HCT116 (cell line): ENCODE results near the gene SIVA1. TPM values are rescaled to one million over a fixed set of nuclear protein-coding genes. Genes with fewer than 3 reads are reported as not detected.

ENCODE experiments used
- ATAC-seq: fragments of 200-7000 bp; cut with Tn5 transposase; 2 replicates; pipeline ENCODE4 v1.9.1; 2020; ENCODE audit warnings: mild to moderate bottlenecking, moderate library complexity
- BruUV-seq: library from RNA; stranded (reverse); fragments of 400-500 nt; replicated peaks from 2 replicates; lab custom pipeline; 2021; lab: Mats Ljungman, UMichigan
- CTCF ChIA-PET: fragments of 300-600 bp; sonication (Branson Sonifier 250); formaldehyde crosslinking; loops from one replicate; lab custom pipeline; 2021; ENCODE audit warnings: antibody characterized with exemption; lab: Charles Lee
- POLR2A ChIA-PET: fragments of 300-600, 350-600 bp; sonication (Branson Sonifier 250); formaldehyde crosslinking; loops from one replicate; lab custom pipeline; 2021; ENCODE audit warnings: antibody characterized with exemption; lab: Charles Lee
- RAD21 ChIA-PET, 2 experiments: fragments of 300-600 bp; sonication (Branson Sonifier 250); formaldehyde crosslinking; loops; one replicate each; lab custom pipeline; 2023; ENCODE audit warnings: low total read pairs in 2 of 2; ENCODE audit not compliant: uncharacterized antibody in 2 of 2, unreplicated experiment in 2 of 2, low non-redundant PET in 1 of 2; lab: Charles Lee
- DNase-seq: peaks from one replicate; pipeline ENCODE4 v3.0.0-alpha.2; 2010; ENCODE audit warnings: low read depth, low spot score
- H2AFZ ChIP-seq: fragments of 200-600 bp; shearing (Covaris generic), sonication (generic); 2 replicates; pipeline ENCODE4 v1.6.1; 2017; ENCODE audit warnings: low read depth, mixed run types, mixed read lengths, antibody characterized with exemption, low read length; ENCODE audit not compliant: poor library complexity, severe bottlenecking
- H3K27ac ChIP-seq: 2 replicates; pipeline ENCODE4 v1.5.1; 2012; ENCODE audit warnings: low read depth, low read length
- H3K27me3 ChIP-seq: fragments of 200-600 bp; sonication (generic); 2 replicates; pipeline ENCODE4 v1.6.1; 2016; ENCODE audit warnings: mixed run types, low read length, mixed read lengths; ENCODE audit not compliant: insufficient read depth
- H3K36me3 ChIP-seq, 2 experiments: fragments of 200-500 bp in 1 of 2; fragments of 200-600 bp in 1 of 2; sonication (Bioruptor generic) in 1 of 2; sonication (generic) in 1 of 2; 2 replicates each; pipeline versions ENCODE4 v1.5.1 to v1.6.1; 2014 to 2016; ENCODE audit warnings: low read length in 2 of 2, inconsistent platforms in 1 of 2, mixed read lengths in 1 of 2, mixed run types in 1 of 2; ENCODE audit not compliant: insufficient read depth in 2 of 2, control insufficient read depth in 1 of 2
- H3K4me1 ChIP-seq, 2 experiments: fragments of 200-600 bp in 1 of 2; sonication (generic) in 1 of 2; 2 replicates each; pipeline versions ENCODE4 v1.5.1 to v1.6.1; 2012 to 2017; ENCODE audit warnings: low read length in 2 of 2, inconsistent platforms in 1 of 2, mild to moderate bottlenecking in 1 of 2, mixed read lengths in 1 of 2, mixed run types in 1 of 2, moderate library complexity in 1 of 2; ENCODE audit not compliant: insufficient read depth in 2 of 2, control insufficient read depth in 1 of 2
- H3K4me2 ChIP-seq: fragments of 200-600 bp; sonication (generic); 2 replicates; pipeline ENCODE4 v1.6.1; 2017; ENCODE audit warnings: mixed run types, low read length, mixed read lengths
- H3K4me3 ChIP-seq, 2 experiments: fragments of 200-600 bp in 1 of 2; sonication (generic) in 1 of 2; replicated peaks in 1 of 2; 2 replicates each; pipeline ENCODE4 v1.5.1; 2011 to 2016; ENCODE audit warnings: low read length in 2 of 2, control low read depth in 1 of 2, low read depth in 1 of 2, mild to moderate bottlenecking in 1 of 2, mixed read lengths in 1 of 2, mixed run types in 1 of 2
- H3K79me2 ChIP-seq: fragments of 200-600 bp; sonication (generic); 2 replicates; pipeline ENCODE4 v1.6.1; 2017; ENCODE audit warnings: mild to moderate bottlenecking, mixed run types, low read length, moderate library complexity, mixed read lengths; ENCODE audit not compliant: insufficient read depth
- H3K9ac ChIP-seq: fragments of 200-600 bp; sonication (generic); 2 replicates; pipeline ENCODE4 v1.6.1; 2016; ENCODE audit warnings: low read length, mixed read lengths
- H3K9me2 ChIP-seq: fragments of 200-600 bp; sonication (generic), shearing (Covaris generic); 2 replicates; pipeline ENCODE4 v1.6.1; 2017; ENCODE audit warnings: mixed run types, mild to moderate bottlenecking, moderate library complexity; ENCODE audit not compliant: insufficient read depth
- H3K9me3 ChIP-seq, 2 experiments: fragments of 200-500 bp in 1 of 2; fragments of 200-600 bp in 1 of 2; sonication (Bioruptor generic) in 1 of 2; sonication (generic) in 1 of 2; 2 replicates each; pipeline ENCODE4 v1.6.1; 2014 to 2017; ENCODE audit warnings: low read length in 2 of 2, mixed read lengths in 2 of 2, inconsistent platforms in 1 of 2, low read depth in 1 of 2, mild to moderate bottlenecking in 1 of 2, mixed run types in 1 of 2, moderate library complexity in 1 of 2; ENCODE audit not compliant: control insufficient read depth in 1 of 2, insufficient read depth in 1 of 2
- H4K20me1 ChIP-seq: fragments of 200-600 bp; sonication (generic), shearing (Covaris generic); 2 replicates; pipeline ENCODE4 v1.6.1; 2017; ENCODE audit warnings: mixed run types, mild to moderate bottlenecking, moderate library complexity; ENCODE audit not compliant: insufficient read depth
- ATF3 ChIP-seq: IDR thresholded peaks from 2 replicates; pipeline ENCODE4 v1.6.1; 2012
- CBX3 ChIP-seq: IDR thresholded peaks from 2 replicates; pipeline ENCODE4 v1.6.1; 2012; ENCODE audit warnings: low read depth
- CEBPB ChIP-seq: IDR thresholded peaks from 2 replicates; pipeline ENCODE4 v1.6.1; 2012; ENCODE audit warnings: low read depth
- ELF1 ChIP-seq: IDR thresholded peaks from 2 replicates; pipeline ENCODE4 v1.6.1; 2012; ENCODE audit warnings: low read depth, borderline replicate concordance
- EZH2 ChIP-seq: fragments of 200-600 bp; sonication (generic); IDR thresholded peaks from 2 replicates; pipeline ENCODE4 v1.6.1; 2017; ENCODE audit warnings: antibody characterized with exemption, mixed run types
- FOSL1 ChIP-seq: IDR thresholded peaks from 2 replicates; pipeline ENCODE4 v1.6.1; 2012; ENCODE audit warnings: low read depth
- JUND ChIP-seq: IDR thresholded peaks from 2 replicates; pipeline ENCODE4 v1.6.1; 2012
- POLR2A ChIP-seq: IDR thresholded peaks from 2 replicates; pipeline ENCODE4 v1.7.0; 2011; ENCODE audit warnings: borderline replicate concordance; ENCODE audit not compliant: insufficient read depth, insufficient read length; ENCODE audit errors: extremely low read depth
- RAD21 ChIP-seq: IDR thresholded peaks from 2 replicates; pipeline ENCODE4 v1.6.1; 2012; ENCODE audit warnings: low read depth, mild to moderate bottlenecking
- YY1 ChIP-seq: IDR thresholded peaks from 2 replicates; pipeline ENCODE4 v1.6.1; 2011; ENCODE audit warnings: low read length, low read depth, moderate library complexity, mild to moderate bottlenecking; ENCODE audit not compliant: insufficient replicate concordance; ENCODE audit errors: extremely low read depth
- ZFX ChIP-seq: fragments of 450-650 bp; IDR thresholded peaks from 2 replicates; pipeline ENCODE4 v1.6.1; 2017
- intact Hi-C: fragments of 100-400 bp; cut with micrococcal nuclease; formaldehyde crosslinking; loops from 2 replicates; pipeline ENCODE4 v1.10.0; 2022
- total RNA-seq: library from RNA; stranded (reverse); gene quantifications from one replicate; pipeline ENCODE4 v1.2.1, GENCODE V29; 2021; ENCODE audit not compliant: unreplicated experiment
- TF ChIP-seq, protein P1 (sequence below): IDR thresholded peaks from 2 replicates; pipeline ENCODE4 v1.6.1; 2011; ENCODE audit warnings: mild to moderate bottlenecking, low read length, moderate library complexity; ENCODE audit not compliant: insufficient replicate concordance; ENCODE audit errors: extremely low read depth
- TF ChIP-seq, protein P2 (sequence below), 3 experiments: fragments of 200-600 bp in 1 of 3; sonication (generic) in 1 of 3; IDR thresholded peaks in 2 of 3; conservative IDR thresholded peaks in 1 of 3; 2 replicates each; pipeline ENCODE4 v1.5.1; 2012 to 2017; ENCODE audit warnings: low read depth in 2 of 3, low read length in 2 of 3, antibody characterized with exemption in 1 of 3, borderline replicate concordance in 1 of 3, control low read depth in 1 of 3, mild to moderate bottlenecking in 1 of 3, mixed read lengths in 1 of 3, mixed run types in 1 of 3, moderate library complexity in 1 of 3; ENCODE audit not compliant: insufficient read depth in 1 of 3

Gene SIVA1
- total RNA-seq, 1 experiment from 2014 or later, result 141 TPM

DNA sequence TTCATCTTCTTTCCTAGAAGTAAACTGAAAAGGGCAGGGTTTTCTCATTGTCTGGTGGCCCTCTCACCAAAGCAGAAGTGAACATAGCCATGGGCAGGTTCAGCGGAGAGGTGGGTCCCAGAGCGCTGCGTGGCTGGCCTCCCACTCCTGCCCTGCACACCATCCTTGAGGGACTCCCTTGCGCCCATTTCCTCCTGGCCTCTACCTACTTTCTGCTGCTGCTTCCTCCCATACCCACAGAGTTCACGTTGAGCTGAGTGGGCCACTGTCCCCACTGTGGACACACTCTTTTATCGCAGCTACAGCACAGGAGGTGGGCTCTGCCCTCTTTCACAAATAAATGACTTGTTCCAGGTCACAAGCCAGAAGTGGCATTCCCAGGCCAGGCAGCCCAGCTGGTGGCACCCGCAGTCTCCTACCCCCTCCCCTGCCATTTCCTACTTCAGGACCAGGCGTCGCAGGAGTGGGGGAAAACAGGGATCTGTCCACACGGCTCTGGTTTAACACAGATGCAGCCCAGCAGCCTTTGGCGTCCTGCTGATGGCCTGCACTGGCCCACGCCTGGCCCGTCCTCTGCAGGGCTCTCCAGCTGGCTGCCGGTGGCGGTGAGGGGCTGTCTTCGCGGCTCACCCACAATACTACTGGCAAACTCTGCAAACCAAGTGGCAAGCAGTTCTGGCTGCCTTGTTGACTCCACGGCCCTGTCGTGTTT is 4.9 kb downstream of the SIVA1 start:
- peaks cover 21 to 22% of the 10 kb centered on the region in 2 experiments; a peak in 3 of 4 replicates for H3K36me3 ChIP-seq
- no peak overlapping the region for H2AFZ ChIP-seq
- ATAC-seq, result no peak
- DNase-seq, result no peak
- no peaks in the 10 kb centered on the region for H4K20me1 ChIP-seq
- H3K9me2 ChIP-seq, result no peaks in the 10 kb centered on the region
- H3K79me2 ChIP-seq, result peaks cover 53% of the 10 kb centered on the region
- TF ChIP-seq JUND (no peak), RAD21 (no peak), CEBPB (no peak), EZH2 (no peak), ATF3 (no peak), ELF1 (no peak), CBX3 (no peak), YY1 (no peak), ZFX (no peak), POLR2A (no peak), FOSL1 (no peak)
- TF ChIP-seq, protein P1, sequence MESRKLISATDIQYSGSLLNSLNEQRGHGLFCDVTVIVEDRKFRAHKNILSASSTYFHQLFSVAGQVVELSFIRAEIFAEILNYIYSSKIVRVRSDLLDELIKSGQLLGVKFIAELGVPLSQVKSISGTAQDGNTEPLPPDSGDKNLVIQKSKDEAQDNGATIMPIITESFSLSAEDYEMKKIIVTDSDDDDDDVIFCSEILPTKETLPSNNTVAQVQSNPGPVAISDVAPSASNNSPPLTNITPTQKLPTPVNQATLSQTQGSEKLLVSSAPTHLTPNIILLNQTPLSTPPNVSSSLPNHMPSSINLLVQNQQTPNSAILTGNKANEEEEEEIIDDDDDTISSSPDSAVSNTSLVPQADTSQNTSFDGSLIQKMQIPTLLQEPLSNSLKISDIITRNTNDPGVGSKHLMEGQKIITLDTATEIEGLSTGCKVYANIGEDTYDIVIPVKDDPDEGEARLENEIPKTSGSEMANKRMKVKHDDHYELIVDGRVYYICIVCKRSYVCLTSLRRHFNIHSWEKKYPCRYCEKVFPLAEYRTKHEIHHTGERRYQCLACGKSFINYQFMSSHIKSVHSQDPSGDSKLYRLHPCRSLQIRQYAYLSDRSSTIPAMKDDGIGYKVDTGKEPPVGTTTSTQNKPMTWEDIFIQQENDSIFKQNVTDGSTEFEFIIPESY, result no peak
- TF ChIP-seq, protein P2, sequence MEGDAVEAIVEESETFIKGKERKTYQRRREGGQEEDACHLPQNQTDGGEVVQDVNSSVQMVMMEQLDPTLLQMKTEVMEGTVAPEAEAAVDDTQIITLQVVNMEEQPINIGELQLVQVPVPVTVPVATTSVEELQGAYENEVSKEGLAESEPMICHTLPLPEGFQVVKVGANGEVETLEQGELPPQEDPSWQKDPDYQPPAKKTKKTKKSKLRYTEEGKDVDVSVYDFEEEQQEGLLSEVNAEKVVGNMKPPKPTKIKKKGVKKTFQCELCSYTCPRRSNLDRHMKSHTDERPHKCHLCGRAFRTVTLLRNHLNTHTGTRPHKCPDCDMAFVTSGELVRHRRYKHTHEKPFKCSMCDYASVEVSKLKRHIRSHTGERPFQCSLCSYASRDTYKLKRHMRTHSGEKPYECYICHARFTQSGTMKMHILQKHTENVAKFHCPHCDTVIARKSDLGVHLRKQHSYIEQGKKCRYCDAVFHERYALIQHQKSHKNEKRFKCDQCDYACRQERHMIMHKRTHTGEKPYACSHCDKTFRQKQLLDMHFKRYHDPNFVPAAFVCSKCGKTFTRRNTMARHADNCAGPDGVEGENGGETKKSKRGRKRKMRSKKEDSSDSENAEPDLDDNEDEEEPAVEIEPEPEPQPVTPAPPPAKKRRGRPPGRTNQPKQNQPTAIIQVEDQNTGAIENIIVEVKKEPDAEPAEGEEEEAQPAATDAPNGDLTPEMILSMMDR (IDR thresholded peaks at IDR 0.05 in 2 of 3, conservative IDR thresholded peaks at IDR 0.05 in 1 of 3; ENCODE audit: borderline replicate concordance in 1 of 3, insufficient read depth in 1 of 3, low read depth in 2 of 3, low read length in 2 of 3), result no peak
- intact Hi-C loops, result no loop called here
- CTCF ChIA-PET, result no interaction called here
- RAD21 ChIA-PET, result no interaction called here
- no peak overlapping the region for H3K4me3 ChIP-seq
- H3K27me3 ChIP-seq, result no peaks in the 10 kb centered on the region
- H3K27ac ChIP-seq, result no peak overlapping the region
- no peak overlapping the region for H3K9ac ChIP-seq
- no peaks in the 10 kb centered on the region for H3K9me3 ChIP-seq
- no TSS peak for BruUV-seq
- POLR2A ChIA-PET, result no interaction called here
- peaks cover 9 to 12% of the 10 kb centered on the region in 2 experiments for H3K4me1 ChIP-seq
- H3K4me2 ChIP-seq, result no peak overlapping the region
